HG02852 (cell line): Measurements from ENCODE around the gene LRIG2.
"Not testable (repeated sequence)": the region's sequence is repeated elsewhere in the genome, so short reads cannot be mapped to it uniquely, and the experiment has no call there.

Source experiments
- ATAC-seq: cut with Tn5 transposase; IDR thresholded peaks from one replicate; pipeline ENCODE4 v1.9.1; 2021; ENCODE audit warnings: mild to moderate bottlenecking, moderate library complexity; ENCODE audit not compliant: unreplicated experiment

Gene LRIG2

GRCh38 chr1:113072757-113073478, at the start of gene LRIG2:
LRIG2 (plus strand) TSS chr1:113073198; CDS start chr1:113073407, 209 bp downstream.
- ATAC-seq = peak; percentile 97

GRCh38 chr1:113023316-113023715, 49.7 kb upstream of the LRIG2 start:
- ATAC-seq = not testable (repeated sequence)

GRCh38 chr1:113027007-113027406, 46.0 kb upstream of the LRIG2 start:
- no peak for ATAC-seq

GRCh38 chr1:113027449-113027848, 45.5 kb upstream of the LRIG2 start:
- ATAC-seq = no peak

GRCh38 chr1:113029822-113030221, 43.2 kb upstream of the LRIG2 start:
- no peak for ATAC-seq

GRCh38 chr1:113031171-113031933, 41.6 kb upstream of the LRIG2 start:
- no peak for ATAC-seq

GRCh38 chr1:113035086-113035485, 37.9 kb upstream of the LRIG2 start:
- no peak for ATAC-seq

GRCh38 chr1:113036639-113037321, 36.2 kb upstream of the LRIG2 start:
- ATAC-seq = peak; percentile 54

- ATAC-seq = no peak
Measured at GRCh38 chr1:113040041-113040440, 33.0 kb upstream of the LRIG2 start.

- ATAC-seq = no peak
Measured at GRCh38 chr1:113040718-113041412, 32.1 kb upstream of the LRIG2 start.

- ATAC-seq = peak; percentile 31
Measured at GRCh38 chr1:113041569-113042284, 31.3 kb upstream of the LRIG2 start.

- peak; percentile 71 for ATAC-seq
Measured at GRCh38 chr1:113042285-113043143, 30.5 kb upstream of the LRIG2 start.

- not testable (repeated sequence) for ATAC-seq
Measured at GRCh38 chr1:113043144-113043488, 29.9 kb upstream of the LRIG2 start.

- no peak for ATAC-seq
Measured at GRCh38 chr1:113046569-113046968, 26.4 kb upstream of the LRIG2 start.

GRCh38 chr1:113048064-113048463, 24.9 kb upstream of the LRIG2 start:
- ATAC-seq = no peak

- ATAC-seq = no peak
Measured at GRCh38 chr1:113053344-113054126, 19.5 kb upstream of the LRIG2 start.

- ATAC-seq = no peak
Measured at GRCh38 chr1:113055570-113055969, 17.4 kb upstream of the LRIG2 start.

- ATAC-seq = no peak
Measured at GRCh38 chr1:113057006-113057405, 16.0 kb upstream of the LRIG2 start.
